HG02852 (cell line): ENCODE measurements around the gene VPS26B.
"Not testable (repeated sequence)": the region's sequence is repeated elsewhere in the genome, so short reads cannot be mapped to it uniquely, and the experiment has no call there.

Source experiments
- ATAC-seq: cut with Tn5 transposase; IDR thresholded peaks from one replicate; pipeline ENCODE4 v1.9.1; 2021; ENCODE audit warnings: mild to moderate bottlenecking, moderate library complexity; ENCODE audit not compliant: unreplicated experiment

Gene VPS26B

DNA sequence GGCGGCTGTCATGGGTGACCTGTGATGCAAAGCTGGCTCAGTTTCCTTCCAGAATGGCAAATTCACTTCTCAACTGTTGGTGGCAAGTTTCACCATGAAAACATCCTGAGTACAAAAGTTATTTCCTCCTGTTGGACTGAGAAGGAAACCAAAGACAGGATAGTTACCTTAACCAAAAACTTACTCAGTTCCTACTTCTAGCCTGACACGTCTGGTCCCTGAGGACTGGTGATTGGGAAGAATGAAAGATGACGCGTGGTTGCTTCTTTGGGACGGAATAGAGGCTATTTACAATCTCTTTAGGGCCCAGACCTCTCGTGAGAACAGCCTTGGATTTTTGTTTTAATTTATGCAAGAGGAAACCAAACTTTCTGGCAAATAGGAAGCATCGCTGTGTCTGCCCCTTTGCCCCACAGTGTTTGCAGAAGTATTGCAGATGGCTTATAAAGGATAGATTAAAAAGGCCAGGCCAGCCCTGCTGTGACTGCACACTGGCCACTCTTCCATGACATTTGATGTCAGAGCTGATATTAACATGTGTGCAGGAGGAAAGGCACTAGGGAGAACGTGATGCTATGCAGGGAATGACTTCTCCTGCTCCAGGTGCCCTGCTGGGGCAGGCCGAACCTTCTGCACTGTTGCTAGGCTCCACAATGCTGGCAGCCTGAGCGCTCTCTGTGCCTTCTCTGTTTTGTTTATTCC lies 7.6 kb downstream of the VPS26B start:
- ATAC-seq, result no peak

- ATAC-seq, result no peak
Measured at GRCh38 chr11:134233729-134234179, 9.3 kb downstream of the VPS26B start.

DNA sequence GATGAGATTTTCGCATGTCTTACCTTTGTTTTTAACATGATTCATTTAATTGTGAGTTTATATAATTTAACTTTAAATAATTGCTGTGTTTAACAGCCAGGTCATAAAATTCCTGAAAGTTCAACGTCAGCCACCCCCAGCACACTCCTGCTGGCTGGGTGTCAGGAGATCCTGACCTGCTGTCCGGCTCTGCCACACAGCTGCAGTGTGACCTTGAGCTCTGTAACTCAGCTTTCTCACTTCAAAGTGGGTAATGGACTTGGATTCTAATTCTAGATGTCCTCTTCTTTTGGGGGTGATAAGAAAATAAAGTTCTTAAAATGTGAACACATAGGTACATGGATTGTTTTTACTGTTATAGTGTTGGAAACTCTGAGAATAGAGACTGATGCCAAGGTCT lies 10.9 kb downstream of the VPS26B start:
- ATAC-seq, result no peak

DNA sequence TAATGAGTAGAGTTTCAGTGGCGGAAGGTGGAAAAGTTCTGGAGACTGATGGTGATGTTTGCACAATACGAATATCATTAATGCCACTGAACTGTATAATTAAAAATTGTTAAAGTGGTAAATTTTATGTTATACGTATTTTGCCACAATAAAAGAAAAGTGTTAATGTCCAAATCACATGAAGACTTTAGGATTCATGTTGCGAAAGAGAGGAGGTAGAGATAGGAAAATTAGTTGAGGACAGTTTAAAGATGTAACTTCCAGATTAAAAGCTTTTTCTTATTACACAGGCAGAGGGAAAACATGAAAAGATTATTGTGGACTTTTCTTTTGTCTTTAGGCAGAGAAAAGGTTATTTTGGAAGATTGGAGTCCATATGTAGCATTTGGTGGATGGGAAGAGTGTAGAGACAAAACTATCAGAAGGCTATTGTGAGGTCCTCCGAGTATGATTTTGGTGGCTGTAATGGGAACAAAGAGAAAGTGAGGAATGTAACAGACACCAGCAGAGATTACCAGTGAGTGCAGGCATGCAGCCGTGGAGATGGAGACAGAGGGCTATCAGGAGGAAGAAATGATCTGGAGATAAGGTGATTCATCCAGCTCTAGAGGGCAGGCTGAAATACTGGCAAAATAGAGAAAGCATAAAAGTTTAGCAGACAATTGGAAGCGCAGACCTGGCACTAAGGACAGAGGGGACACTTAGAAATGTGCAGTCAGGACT lies 12.5 kb downstream of the VPS26B start:
- no peak for ATAC-seq

DNA sequence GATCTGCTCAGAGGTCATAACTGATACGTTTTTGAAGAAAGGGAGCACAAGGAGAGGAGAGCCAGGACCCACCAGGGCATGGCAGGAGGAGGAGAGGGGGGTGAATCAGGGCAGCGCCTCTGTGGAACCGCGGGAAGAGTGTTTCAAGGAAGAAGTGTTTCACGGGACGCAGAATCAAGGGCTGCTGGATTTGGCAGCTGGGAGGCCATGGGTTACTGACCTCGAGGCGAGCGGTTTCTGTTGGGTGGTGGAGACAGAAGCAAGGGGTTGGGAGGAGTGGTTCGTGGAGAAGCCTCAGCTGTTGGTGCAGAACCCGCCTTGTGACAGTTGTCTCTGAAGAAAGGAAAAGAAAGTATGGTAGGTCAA lies 13.1 kb downstream of the VPS26B start:
- ATAC-seq, result no peak

DNA sequence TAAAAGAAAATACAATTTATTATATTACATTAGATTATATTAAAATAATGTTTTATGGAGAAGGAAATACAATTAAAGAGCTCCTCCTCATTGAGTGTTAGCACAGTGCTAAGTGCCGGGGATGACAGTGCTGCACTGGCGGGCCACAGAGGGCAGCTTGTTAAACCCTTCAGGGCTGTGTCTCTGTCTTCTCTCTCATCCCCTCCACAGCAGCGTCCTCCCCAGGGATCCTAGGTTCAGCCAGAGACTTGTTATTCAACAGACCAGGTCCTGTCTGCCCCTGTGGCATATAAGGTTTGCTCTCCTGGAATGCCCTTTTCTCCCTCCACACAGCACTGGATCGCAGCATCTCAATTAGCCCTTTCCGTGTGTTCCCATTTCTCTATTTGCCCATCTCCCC lies 14.5 kb downstream of the VPS26B start:
- no peak for ATAC-seq

DNA sequence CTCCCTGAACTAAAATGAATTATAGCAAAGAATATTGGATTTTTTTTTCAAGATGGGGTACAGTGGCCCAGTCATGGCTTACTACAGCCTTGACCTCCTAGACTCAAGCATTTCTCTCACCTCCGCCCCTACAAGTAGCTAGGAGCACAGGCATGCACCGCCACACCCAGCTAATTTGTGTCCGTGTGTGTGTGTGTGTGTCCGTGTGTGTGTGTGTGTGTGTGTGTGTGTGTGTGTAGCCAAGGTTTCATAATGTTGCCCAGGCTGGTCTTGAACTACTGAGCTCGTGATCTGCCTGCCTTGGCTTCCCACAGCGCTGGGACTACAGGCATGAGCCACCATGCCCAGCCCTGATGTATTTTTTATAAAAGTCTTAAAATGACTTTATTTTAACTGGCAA lies 16.1 kb downstream of the VPS26B start:
- ATAC-seq, result no peak

DNA sequence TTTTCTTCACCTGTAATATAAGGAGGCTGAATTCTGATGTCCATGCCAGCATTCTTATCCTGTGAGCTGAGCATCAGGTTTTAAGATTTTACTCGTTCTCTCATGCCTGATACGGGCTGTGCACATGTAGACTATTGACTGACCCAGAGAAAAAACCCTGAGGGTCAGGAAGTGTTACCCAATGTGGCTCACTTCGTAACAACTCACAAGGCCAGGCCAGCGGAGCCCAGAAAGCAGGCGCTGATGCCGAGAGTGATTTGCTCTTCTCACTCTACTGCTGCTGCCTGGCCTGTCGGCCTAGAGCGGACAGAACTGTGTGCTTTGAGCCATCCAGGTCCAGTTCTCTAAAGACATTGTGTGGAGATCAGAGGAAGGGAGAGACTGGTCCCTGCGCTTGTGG lies 17.9 kb downstream of the VPS26B start:
- ATAC-seq, result no peak

- ATAC-seq, result no peak
Measured at GRCh38 chr11:134243913-134244312, 19.4 kb downstream of the VPS26B start.

- peak; percentile 89 for ATAC-seq
Measured at GRCh38 chr11:134244593-134244992, 20.1 kb downstream of the VPS26B start.

- ATAC-seq, result no peak
Measured at GRCh38 chr11:134245434-134245833, 21.0 kb downstream of the VPS26B start.

DNA sequence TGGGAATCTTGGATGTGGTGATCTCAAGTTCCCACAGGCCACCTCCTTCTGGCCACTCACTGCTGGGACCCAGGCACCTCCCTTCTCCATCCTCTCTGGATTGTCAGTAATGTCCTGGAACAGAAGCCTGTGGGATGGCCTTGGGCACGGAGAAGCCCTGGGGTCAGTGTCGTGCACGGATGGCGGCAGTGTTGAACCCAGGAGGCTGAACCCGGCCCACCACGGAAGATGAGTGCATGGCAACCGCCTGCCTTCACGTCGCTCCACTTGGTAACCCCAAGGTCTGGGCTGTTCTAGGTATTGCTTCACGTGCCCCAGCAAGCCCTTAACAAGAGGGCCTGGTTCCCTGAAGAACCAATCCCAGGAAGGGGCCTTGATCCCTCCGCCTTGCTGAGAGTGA lies 21.6 kb downstream of the VPS26B start:
- no peak for ATAC-seq

DNA sequence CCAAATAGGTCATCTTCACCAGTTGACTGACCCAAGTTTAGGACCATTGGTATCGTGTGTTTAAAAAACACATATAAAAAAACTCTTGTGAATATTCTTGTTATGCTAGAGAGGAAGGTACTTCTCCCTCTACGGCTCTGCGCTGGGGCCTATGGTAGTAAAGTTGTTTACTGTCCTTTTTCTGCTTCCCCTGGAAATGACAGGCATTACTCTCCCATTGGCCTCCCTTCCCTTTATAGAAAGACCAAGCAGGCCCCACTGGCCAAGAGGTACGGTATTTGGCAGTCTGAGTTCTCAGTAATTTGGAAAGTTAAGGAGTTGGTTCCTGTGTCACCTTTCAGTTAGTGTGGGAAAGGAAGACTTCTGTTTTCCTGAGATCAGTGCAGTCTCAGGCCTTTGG lies 22.2 kb downstream of the VPS26B start:
- no peak for ATAC-seq

DNA sequence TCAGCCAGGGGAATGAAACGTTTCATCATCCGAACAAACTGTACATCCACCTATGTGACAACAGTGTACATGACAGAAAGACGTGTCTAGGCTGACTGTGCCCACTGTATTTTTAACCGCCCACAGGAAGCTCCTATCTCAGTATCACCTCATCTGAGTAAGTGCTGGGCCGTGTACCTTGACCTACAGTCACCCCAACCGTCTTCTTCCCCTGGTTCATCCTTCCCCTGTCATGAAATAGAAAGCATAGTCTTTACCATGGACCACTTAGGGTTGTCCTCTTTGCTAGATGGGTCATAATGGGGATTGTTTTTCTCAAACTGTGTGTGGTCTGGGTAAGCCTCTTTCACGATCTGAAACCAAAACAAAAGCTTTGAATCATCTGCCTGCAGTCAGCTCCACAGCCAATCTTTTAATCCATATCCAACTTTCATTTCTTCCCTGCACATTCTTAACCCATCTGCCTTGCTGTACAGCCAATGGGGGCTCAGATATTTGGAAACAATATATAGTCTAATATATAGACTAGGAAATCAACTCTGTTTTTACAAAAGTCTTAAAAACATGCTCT lies 24.5 kb downstream of the VPS26B start:
- no peak for ATAC-seq

DNA sequence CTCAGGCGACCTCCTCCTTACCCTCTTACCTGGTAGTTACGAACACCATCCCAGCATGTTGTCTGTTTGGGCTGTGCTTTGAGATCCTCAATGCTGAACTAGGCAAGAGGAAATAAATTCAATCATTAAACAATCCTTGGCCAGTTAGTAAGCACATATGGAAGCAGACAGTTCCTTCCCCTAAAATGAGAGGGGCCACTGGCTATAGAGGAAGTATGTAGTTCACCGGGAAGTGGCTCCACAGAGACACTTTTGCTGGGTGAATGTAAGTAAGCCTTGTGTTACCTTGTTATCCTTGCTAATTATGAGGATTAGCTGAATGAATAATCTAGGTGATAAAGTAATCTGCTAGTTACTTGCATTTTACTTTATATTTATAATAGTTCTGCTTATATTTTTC lies 25.8 kb downstream of the VPS26B start:
- no peak for ATAC-seq

DNA sequence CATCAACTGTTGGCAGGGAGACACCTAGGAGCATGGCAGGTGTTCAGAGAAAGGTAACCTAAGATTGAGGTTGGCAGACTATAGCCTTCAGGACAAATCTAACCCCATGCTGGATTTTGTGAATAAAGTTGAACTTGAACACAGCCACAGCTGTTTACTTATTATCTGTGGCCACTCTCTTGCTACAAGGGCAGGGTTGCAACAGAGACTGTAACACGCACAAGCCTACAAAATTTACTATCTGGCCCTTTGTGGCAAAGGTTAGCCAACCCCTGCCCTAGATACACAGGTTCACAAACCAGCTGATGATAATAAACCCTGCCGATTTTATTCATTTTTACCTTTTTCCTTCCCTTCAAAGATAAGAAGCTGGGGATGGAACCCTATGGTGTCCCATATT lies 26.2 kb downstream of the VPS26B start:
- no peak for ATAC-seq

- peak; percentile 32 for ATAC-seq
Measured at GRCh38 chr11:134252346-134253187, 28.1 kb downstream of the VPS26B start.

GRCh38 chr11:134253188-134253993 lies 28.9 kb downstream of the VPS26B start, which contains the start of the genes ACAD8 and THYN1:
TSS of gene ACAD8 (plus strand) at chr11:134253568. CDS start at chr11:134253601, 33 bp downstream.
TSS of gene THYN1 (minus strand) at chr11:134253352. CDS start at chr11:134252882, 470 bp downstream.
- ATAC-seq, result peak; percentile 98

GRCh38 chr11:134254433-134255183 lies 30.1 kb downstream of the VPS26B start:
- ATAC-seq, result no peak

DNA sequence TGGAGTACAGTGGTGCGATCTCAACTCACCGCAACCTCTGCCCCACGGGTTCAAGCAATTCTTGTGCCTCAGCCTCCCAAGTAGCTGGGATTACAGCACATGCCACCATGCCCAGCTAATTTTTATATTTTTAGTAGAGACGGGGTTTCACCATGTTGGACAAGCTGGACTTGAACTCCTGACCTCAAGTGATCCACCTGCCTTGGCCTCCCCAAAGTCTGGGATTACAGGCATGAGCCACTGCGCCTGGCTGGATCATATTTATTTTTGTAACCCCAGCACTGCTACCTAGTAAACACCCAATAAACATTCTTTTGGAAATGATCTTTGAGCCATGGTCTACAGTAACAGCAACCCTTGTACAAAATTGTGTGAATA lies 30.7 kb downstream of the VPS26B start:
- not testable (repeated sequence) for ATAC-seq
